ENCODE results near the gene ZCCHC24.

The ZCCHC24 gene

GRCh38 chr10:79482741-79483140 is 37.3 kb upstream of the ZCCHC24 start:
- Mint-ChIP-seq H3K9me3 (no peaks in the 10 kb centered on the region), H3K27ac (ENCODE audit: low read depth) (no peak overlapping the region), H3K4me1 (no peaks in the 10 kb centered on the region), H3K36me3 (ENCODE audit: insufficient read depth) (no peaks in the 10 kb centered on the region), H3K4me3 (no peak overlapping the region), H3K27me3 (peaks cover 3% of the 10 kb centered on the region)
- ATAC-seq (replicated peaks; ENCODE audit: extremely low read depth, poor library complexity, severe bottlenecking) (no peak), DNase-seq (ENCODE audit: low spot score in 2 of 2) (no peak)

DNA sequence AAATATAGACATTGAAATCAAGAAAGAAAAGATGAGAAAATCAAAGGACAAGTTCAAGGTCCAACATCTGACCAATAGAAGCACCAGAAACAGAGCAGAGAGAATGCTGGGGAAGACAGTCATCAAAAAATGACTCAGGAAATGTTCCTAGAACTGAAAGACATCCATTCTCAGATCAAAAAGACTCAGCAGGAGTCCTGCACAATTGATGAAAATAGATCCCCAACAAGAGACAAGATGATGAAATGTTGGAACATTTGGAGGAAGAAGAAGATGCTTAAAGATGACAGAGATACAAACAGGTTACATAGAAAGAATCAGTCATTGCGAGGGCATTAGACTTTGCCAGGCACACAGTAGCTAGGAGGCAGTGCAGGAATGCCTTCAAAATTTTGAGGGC is 36.9 kb upstream of the ZCCHC24 start:
- Mint-ChIP-seq H3K27me3 (peaks cover 7% of the 10 kb centered on the region), H3K9me3 (no peaks in the 10 kb centered on the region), H3K4me3 (no peak overlapping the region), H3K4me1 (no peaks in the 10 kb centered on the region), H3K27ac (ENCODE audit: low read depth) (no peak overlapping the region), H3K36me3 (ENCODE audit: insufficient read depth) (no peaks in the 10 kb centered on the region)
- ATAC-seq (replicated peaks; ENCODE audit: extremely low read depth, poor library complexity, severe bottlenecking), result no peak
- DNase-seq (ENCODE audit: low spot score in 2 of 2), result no peak

DNA sequence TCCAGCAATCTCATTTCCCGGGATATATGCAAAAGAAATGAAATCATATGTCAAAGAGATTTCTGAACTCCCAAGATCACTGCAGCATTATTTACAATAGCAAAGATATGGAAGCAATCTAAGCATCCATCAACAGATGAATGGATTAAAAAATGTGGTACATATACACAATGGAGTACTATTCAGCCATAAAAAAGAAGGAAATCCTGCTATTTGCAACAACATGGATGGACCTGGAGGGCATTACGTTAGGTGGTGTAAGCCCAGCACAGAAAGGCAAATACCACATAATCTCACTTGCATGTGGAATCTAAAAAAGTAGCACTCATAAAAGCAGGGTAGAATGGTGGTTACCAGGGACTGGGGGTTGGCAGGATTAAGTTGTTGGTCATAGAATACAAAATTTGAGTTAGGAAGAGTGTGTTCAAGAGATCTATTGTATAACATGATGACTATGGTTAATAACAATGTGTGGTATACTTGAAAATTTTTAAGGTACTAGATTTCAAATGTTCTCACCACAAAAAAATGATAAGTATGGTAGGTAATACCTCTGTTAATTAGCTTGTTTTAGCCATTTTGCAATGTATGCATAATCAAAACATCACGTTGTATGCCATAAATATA is 34.0 kb upstream of the ZCCHC24 start:
- no peak overlapping the region for H3K27ac Mint-ChIP-seq (ENCODE audit: low read depth)
- peaks cover 29% of the 10 kb centered on the region for H3K27me3 Mint-ChIP-seq
- no peaks in the 10 kb centered on the region for H3K9me3 Mint-ChIP-seq
- no peak overlapping the region for H3K4me3 Mint-ChIP-seq
- no peaks in the 10 kb centered on the region for H3K4me1 Mint-ChIP-seq
- no peak for DNase-seq (ENCODE audit: low spot score in 2 of 2)
- ATAC-seq (replicated peaks; ENCODE audit: extremely low read depth, poor library complexity, severe bottlenecking), result no peak
- H3K36me3 Mint-ChIP-seq (ENCODE audit: insufficient read depth), result no peaks in the 10 kb centered on the region

DNA sequence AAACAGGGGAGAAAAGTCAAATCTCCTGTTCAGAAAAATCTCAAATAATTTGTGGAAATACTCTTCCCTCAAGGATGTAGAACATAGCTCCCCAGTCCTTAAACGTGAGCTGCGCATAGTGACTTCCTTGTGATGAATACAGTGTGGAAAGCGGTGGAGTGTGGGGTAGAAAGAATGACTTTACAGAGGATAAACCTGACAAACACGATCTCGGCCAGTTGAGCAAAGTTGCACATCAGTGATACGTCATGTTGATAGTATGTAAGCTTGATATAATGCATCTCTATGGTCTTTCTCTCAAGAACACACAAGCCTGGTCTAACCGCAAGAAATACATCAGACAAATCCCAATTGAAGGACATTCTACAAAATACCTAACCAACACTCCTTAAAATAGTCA is 32.0 kb upstream of the ZCCHC24 start:
- Mint-ChIP-seq H3K27me3 (peaks cover 44% of the 10 kb centered on the region), H3K9me3 (no peaks in the 10 kb centered on the region), H3K36me3 (ENCODE audit: insufficient read depth) (no peaks in the 10 kb centered on the region), H3K27ac (ENCODE audit: low read depth) (no peak overlapping the region), H3K4me1 (no peaks in the 10 kb centered on the region), H3K4me3 (no peak overlapping the region)
- ATAC-seq (replicated peaks; ENCODE audit: extremely low read depth, poor library complexity, severe bottlenecking) (no peak), DNase-seq (ENCODE audit: low spot score in 2 of 2) (no peak)

DNA sequence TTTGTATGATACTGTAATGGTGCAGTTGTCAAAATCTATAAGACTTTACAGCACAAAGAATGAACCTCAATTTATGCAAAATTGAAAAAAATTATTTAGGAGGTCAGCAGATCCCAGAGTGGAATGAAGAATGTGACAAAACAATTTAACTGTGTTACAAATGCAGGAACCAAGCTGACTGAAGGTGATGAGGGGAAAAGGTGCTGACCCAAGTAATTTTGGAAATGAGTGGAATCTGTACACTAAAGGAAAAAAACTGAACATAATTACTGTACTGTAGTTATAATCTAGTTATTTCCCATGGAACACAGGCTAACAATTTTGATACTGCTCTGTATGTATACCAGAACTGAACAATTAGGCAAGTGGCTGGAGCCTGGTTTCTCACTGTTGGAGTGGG is 31.2 kb upstream of the ZCCHC24 start:
- ATAC-seq (replicated peaks; ENCODE audit: extremely low read depth, poor library complexity, severe bottlenecking) (no peak), DNase-seq (ENCODE audit: low spot score in 2 of 2) (no peak)
- peaks cover 52% of the 10 kb centered on the region for H3K27me3 Mint-ChIP-seq
- H3K4me1 Mint-ChIP-seq, result no peaks in the 10 kb centered on the region
- H3K36me3 Mint-ChIP-seq (ENCODE audit: insufficient read depth), result no peaks in the 10 kb centered on the region
- no peak overlapping the region for H3K27ac Mint-ChIP-seq (ENCODE audit: low read depth)
- H3K4me3 Mint-ChIP-seq, result no peak overlapping the region
- H3K9me3 Mint-ChIP-seq, result no peaks in the 10 kb centered on the region

DNA sequence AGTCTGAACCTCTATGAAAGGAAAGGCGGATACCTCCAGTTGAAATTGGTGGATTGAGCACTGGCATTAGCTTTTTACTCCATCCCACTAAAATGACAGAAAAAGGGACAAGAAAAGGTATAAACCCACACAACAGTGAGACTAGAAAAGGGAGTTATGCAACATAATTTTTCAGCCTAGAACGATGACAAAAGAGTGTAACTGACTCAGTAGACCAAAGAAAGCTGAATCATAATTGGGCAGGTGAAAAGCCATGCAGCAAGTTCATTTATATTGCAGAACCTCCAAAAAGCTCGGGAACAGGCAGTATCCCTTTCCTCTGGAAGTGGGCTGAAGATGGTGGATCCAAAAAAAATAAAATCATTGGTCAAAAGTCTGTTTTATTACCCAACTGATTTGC is 30.5 kb upstream of the ZCCHC24 start:
- no peak overlapping the region for H3K4me3 Mint-ChIP-seq
- H3K9me3 Mint-ChIP-seq, result no peaks in the 10 kb centered on the region
- DNase-seq (ENCODE audit: low spot score in 2 of 2) (no peak), ATAC-seq (replicated peaks; ENCODE audit: extremely low read depth, poor library complexity, severe bottlenecking) (no peak)
- H3K27ac Mint-ChIP-seq (ENCODE audit: low read depth), result no peak overlapping the region
- no peaks in the 10 kb centered on the region for H3K4me1 Mint-ChIP-seq
- H3K36me3 Mint-ChIP-seq (ENCODE audit: insufficient read depth), result no peaks in the 10 kb centered on the region
- H3K27me3 Mint-ChIP-seq, result peaks cover 56% of the 10 kb centered on the region

- H3K4me3 Mint-ChIP-seq, result no peak overlapping the region
- H3K27ac Mint-ChIP-seq (ENCODE audit: low read depth), result no peak overlapping the region
- no peaks in the 10 kb centered on the region for H3K4me1 Mint-ChIP-seq
- no peak for ATAC-seq (replicated peaks; ENCODE audit: extremely low read depth, poor library complexity, severe bottlenecking)
- no peaks in the 10 kb centered on the region for H3K9me3 Mint-ChIP-seq
- no peak for DNase-seq (ENCODE audit: low spot score in 2 of 2)
- no peaks in the 10 kb centered on the region for H3K36me3 Mint-ChIP-seq (ENCODE audit: insufficient read depth)
- peaks cover 56% of the 10 kb centered on the region for H3K27me3 Mint-ChIP-seq
Observed at GRCh38 chr10:79475119-79475653, 29.8 kb upstream of the ZCCHC24 start.

DNA sequence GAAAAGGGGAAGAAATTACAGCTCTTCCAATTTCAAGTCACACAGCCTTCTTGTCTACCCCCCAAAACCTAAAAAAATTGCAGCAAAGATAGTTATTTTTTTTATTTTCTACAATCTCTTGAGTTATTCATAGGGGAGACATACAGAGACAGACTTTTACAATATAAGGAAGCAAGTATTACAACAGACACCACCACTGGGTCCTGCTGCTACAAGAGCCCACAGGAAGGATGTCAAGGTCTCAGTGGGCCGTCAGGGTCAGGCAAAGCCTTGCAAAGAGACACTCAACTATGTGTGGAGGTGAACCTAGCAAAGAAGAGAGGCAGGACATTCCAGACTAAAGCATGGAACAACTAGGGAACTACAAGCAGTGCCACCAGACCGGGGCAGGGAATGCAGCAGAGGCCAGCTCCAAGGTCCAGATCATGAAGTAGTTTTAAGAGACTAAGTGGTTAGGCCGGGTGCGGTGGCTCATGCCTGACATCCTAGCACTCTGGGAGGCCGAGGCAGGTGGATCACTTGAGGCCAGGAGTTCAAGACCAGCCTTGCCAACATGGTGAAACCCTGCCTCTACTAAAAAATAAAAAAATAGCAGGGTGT is 28.2 kb upstream of the ZCCHC24 start:
- H3K27ac Mint-ChIP-seq (ENCODE audit: low read depth), result no peak overlapping the region
- ATAC-seq (replicated peaks; ENCODE audit: extremely low read depth, poor library complexity, severe bottlenecking), result no peak
- no peaks in the 10 kb centered on the region for H3K36me3 Mint-ChIP-seq (ENCODE audit: insufficient read depth)
- no peaks in the 10 kb centered on the region for H3K4me1 Mint-ChIP-seq
- peaks cover 56% of the 10 kb centered on the region for H3K27me3 Mint-ChIP-seq
- no peak overlapping the region for H3K4me3 Mint-ChIP-seq
- DNase-seq (ENCODE audit: low spot score in 2 of 2), result no peak
- no peaks in the 10 kb centered on the region for H3K9me3 Mint-ChIP-seq

DNA sequence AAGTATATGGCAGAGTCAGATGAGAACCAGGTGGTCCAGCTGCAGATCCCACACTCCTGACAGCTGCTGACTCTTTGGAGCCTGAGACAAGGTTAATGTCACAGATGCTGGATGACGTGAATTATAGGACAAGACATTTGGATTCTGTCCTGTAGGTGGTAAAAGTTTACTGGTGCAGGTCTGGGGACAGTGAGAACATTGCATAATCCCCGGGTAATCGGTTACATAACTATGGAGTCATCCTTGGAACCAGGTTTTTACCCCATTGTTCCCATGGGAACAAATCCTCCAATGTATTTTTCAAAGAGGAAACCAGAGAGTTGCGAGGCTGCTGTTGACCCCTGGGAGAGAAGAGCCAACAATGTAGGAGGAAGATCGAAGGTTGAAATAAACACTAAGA is 27.5 kb upstream of the ZCCHC24 start:
- Mint-ChIP-seq H3K36me3 (ENCODE audit: insufficient read depth) (no peaks in the 10 kb centered on the region), H3K4me3 (no peak overlapping the region), H3K4me1 (no peaks in the 10 kb centered on the region), H3K27ac (ENCODE audit: low read depth) (no peak overlapping the region), H3K27me3 (peaks cover 55% of the 10 kb centered on the region), H3K9me3 (no peaks in the 10 kb centered on the region)
- ATAC-seq (replicated peaks; ENCODE audit: extremely low read depth, poor library complexity, severe bottlenecking) (no peak), DNase-seq (ENCODE audit: low spot score in 2 of 2) (no peak)

- H3K9me3 Mint-ChIP-seq, result no peaks in the 10 kb centered on the region
Observed at GRCh38 chr10:79472449-79472848, 27.0 kb upstream of the ZCCHC24 start.

GRCh38 chr10:79471776-79472175 is 26.4 kb upstream of the ZCCHC24 start:
- H3K9me3 Mint-ChIP-seq, result no peaks in the 10 kb centered on the region
- H3K4me1 Mint-ChIP-seq, result no peaks in the 10 kb centered on the region
- no peak overlapping the region for H3K4me3 Mint-ChIP-seq
- peaks cover 44% of the 10 kb centered on the region for H3K27me3 Mint-ChIP-seq
- H3K36me3 Mint-ChIP-seq (ENCODE audit: insufficient read depth), result no peaks in the 10 kb centered on the region
- H3K27ac Mint-ChIP-seq (ENCODE audit: low read depth), result no peak overlapping the region
- ATAC-seq (replicated peaks; ENCODE audit: extremely low read depth, poor library complexity, severe bottlenecking) (no peak), DNase-seq (ENCODE audit: low spot score in 2 of 2) (no peak)

More at GRCh38 chr10:79472449-79472848, 27.0 kb upstream of the ZCCHC24 start:
- H3K4me1 Mint-ChIP-seq, result no peaks in the 10 kb centered on the region
- ATAC-seq (replicated peaks; ENCODE audit: extremely low read depth, poor library complexity, severe bottlenecking), result no peak
- H3K4me3 Mint-ChIP-seq, result no peak overlapping the region
- H3K27me3 Mint-ChIP-seq, result peaks cover 50% of the 10 kb centered on the region
- no peaks in the 10 kb centered on the region for H3K36me3 Mint-ChIP-seq (ENCODE audit: insufficient read depth)
- no peak for DNase-seq (ENCODE audit: low spot score in 2 of 2)
- H3K27ac Mint-ChIP-seq (ENCODE audit: low read depth), result no peak overlapping the region

DNA sequence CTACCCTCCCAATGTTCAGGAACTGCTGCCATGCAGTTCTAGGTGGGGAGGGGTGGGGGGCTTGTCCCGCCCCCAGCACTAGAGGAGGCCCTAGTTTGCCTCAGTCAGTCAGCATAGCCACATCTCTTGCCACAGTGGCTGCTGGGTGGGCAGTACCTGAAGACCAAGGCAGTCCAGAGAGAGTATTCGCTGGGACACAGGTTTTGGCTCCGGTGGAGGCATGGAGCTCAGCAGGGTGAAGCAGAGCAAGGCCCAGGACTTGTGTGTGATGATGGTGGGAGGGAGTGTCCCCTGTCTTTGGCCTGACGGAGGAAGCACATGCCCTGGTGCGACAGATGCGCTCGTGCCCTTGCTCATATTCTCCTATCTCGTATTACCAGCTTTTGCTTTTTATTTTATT is 24.7 kb upstream of the ZCCHC24 start:
- Mint-ChIP-seq H3K9me3 (no peaks in the 10 kb centered on the region), H3K4me1 (no peaks in the 10 kb centered on the region), H3K27me3 (peaks cover 28% of the 10 kb centered on the region), H3K4me3 (no peak overlapping the region), H3K36me3 (ENCODE audit: insufficient read depth) (no peaks in the 10 kb centered on the region), H3K27ac (ENCODE audit: low read depth) (no peak overlapping the region)
- DNase-seq (ENCODE audit: low spot score in 2 of 2) (no peak), ATAC-seq (replicated peaks; ENCODE audit: extremely low read depth, poor library complexity, severe bottlenecking) (no peak)

DNA sequence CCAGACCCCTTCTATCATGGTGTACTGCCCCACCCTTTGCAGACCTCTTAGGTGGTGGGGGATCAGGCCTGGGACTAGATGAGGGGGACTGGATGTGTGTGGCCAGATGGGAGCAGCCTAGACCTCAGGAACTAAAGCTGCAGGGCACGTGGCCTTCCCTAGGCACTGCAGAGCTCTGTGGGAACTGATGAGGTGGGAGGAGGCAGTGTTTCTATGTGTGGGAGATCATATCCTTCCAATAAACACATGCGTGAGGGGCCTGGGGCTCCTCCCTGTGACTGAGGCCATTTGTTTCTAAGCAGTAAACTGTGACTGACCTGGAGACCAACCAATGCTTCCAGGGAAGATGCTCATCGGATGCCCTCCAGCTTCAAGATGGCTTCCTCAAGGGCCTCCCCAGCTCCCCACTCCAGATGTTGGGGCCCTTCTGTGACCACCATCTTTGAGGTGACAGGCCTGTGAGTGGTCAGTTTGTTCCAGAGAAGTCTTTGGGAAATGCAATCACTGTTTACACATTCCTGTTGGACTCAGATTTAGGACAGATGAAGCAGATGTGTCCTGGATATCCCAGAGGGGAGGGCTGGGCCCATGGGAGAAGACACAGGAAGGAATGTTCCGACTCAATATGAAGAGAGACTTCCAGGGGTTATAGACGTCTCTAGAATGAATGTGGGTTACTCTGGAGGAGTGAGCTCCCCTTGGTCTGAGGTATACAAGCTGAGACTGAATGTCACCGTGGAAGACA is 23.6 kb upstream of the ZCCHC24 start:
- ATAC-seq (replicated peaks; ENCODE audit: extremely low read depth, poor library complexity, severe bottlenecking), result no peak
- no peak overlapping the region for H3K4me3 Mint-ChIP-seq

More for the DNA sequence above, 23.6 kb upstream of the ZCCHC24 start:
- no peaks in the 10 kb centered on the region for H3K9me3 Mint-ChIP-seq
- H3K27me3 Mint-ChIP-seq, result peaks cover 23% of the 10 kb centered on the region
- DNase-seq (ENCODE audit: low spot score in 2 of 2), result no peak
- H3K36me3 Mint-ChIP-seq (ENCODE audit: insufficient read depth), result no peaks in the 10 kb centered on the region
- H3K27ac Mint-ChIP-seq (ENCODE audit: low read depth), result no peak overlapping the region
- H3K4me1 Mint-ChIP-seq, result no peaks in the 10 kb centered on the region

Measured in central memory CD8-positive, alpha-beta T cell (primary cell).